Glomerular visceral epithelial cell (primary cell): ENCODE data around the gene LLGL2.
"Not testable (repeated sequence)": the region's sequence is repeated elsewhere in the genome, so short reads cannot be mapped to it uniquely, and the experiment has no call there.

Source experiments
- DNase-seq: peaks from one replicate; pipeline ENCODE4 v3.0.0-alpha.2; 2016; ENCODE audit errors: extremely low spot score

Gene LLGL2

DNA sequence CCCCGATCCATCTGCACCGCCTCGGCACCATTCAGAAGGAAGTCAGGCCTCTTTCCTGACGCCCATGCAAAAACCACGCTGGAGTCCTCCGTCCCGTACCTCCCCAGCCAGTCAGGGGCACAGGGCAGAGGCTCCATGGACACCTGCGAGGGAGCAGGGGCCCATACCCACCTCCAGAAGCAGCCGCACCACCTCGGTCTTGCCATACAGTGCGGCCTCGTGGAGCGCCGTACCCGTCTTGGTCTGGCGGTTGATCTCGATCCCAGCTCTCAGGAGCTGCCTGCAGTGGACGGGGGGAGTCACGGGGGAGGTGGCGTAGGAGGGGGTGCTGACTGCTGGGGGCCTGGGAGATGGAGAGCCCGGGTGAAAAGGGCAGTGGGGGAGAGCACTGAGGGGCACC is 19.4 kb upstream of the LLGL2 start:
- no peak for DNase-seq

DNA sequence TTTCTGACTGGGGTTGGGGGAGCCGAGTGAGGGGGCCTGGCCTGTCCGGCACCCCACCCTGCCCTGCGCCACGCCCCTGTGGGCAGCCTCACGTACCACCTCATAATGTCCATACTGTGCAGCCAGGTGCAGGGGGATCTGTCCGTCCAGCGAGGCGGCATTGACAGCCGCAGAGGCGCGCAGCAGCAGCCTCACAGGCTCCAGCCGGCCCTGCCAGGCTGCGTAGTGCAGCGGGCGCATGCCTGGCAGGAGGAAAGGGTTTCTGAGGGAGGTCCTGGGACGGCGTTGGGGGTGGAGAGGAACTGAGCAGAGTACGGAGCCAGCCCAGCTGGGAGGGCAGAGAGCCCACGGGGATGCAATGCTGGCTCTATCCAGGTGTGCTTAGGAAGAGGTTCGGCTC is 18.6 kb upstream of the LLGL2 start:
- no peak for DNase-seq

DNA sequence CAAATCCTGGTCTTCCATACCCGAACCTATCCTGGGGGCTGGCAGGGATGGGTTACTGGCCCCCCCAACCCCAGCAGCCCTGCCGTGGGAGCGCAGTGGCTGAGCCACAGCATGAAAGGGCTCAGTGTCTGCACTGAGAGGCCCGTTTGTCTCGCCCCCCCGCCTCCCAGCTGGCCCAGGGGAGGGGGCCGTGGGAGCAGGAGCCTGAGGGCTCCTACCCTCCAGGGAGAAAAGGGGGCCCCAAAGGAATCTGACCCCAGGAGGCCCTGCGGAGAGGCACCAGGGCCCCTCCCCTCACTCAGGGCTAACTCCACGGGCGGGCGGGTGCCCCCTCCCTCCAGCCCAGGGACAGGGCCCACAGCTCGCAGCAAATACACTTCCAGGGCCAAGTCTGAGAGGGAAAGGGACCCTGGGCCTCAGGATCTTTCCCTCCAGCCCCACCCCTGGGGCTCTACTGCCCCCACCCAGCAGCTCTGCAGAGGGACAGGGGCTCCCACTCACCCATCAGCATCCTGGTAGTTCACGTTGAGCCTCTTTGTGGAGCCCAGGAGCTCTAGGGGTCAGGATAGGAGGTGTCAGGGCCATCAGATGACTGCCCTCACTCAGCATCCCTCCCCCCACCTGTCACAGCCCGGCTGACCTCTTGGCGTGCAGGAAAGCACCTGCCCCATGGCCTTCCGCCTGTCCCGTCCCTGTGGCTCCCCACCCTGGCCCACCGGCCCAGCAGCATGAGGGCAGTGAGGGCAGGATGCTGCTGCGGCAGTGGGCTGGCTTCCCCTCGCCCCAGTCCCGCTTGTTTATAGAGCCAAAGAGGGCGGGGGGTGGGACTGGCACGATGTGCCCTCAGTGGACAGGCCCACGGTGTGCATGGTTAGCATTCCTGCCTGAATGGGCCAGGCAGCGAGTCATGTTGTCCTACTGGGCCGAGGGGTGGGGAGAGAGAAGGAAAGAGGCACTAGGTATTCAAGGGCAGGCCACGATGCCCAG is 17.5 kb upstream of the LLGL2 start:
- DNase-seq: no peak

DNA sequence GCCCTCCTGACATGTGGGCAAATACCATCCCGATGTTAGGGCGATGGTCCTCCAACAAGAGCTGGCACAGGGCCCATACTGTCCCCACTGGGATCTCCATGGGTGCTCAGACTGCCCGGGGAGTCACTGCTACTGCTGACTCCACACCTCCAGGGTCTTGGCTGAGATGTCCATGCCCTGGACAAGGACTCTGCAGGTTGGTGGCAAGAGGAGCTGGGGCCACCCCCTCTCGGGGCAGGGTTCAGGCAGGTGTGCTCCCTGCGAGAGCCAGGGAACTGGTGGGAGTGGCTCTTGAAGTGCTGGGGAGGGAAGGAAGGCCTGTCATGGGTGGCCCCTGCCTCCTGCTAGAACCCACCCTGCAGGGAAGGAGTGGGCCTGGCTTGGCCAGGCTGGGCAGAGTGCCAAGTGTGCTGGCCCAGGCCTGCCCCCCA is 16.6 kb upstream of the LLGL2 start:
- no peak for DNase-seq

DNA sequence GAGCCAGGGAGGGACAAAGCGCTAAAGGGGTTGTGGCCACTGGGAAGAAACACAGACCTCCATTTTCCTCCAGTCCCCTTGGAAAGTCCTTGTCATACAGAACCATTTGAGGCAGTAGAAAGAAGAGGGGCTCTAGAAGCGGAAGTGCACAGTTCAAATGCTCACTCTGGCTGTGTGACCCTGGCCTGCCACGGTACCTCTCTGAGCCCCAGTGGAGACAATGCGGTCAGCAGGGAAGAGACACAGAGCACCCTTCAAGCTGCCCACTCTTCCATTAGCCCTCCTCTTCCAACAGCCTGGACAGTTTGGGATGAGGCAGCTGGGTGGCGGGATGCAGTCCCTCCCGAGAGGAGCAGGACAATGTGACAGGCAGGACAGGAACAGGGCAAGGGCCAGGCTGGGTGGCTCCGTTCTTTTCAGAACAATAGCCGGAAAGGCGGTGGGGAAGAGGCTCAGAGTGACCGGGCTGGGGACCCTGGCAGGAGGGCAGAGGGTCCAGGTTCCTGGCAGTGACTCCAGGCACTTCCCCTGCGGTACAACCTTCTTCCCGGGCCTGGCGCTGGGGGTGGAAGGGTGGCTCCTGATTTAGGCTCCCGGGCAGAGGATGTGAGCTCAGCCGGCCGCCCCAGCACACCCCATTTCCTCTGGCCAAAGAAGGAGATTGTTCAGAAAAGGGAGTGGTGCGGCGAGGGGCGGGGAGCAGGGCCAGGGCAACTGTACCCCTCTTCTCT is 15.8 kb upstream of the LLGL2 start:
- DNase-seq: no peak

DNA sequence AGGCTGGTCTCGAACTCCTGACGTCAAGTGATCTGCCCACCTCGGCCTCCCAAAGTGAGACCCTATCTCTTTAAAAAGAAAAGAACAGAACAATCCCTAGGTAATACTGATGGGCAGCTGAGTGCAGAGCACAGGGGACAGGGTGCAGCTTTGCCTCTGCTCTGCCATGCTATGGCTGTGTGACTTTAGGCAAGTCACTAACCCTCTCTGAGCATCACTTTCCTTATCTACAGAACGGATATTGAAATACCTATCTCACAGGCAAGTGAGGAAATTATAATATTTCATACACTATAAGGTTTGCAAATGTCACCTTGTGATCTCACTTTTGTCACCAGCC is 14.3 kb upstream of the LLGL2 start:
- DNase-seq: no peak

DNA sequence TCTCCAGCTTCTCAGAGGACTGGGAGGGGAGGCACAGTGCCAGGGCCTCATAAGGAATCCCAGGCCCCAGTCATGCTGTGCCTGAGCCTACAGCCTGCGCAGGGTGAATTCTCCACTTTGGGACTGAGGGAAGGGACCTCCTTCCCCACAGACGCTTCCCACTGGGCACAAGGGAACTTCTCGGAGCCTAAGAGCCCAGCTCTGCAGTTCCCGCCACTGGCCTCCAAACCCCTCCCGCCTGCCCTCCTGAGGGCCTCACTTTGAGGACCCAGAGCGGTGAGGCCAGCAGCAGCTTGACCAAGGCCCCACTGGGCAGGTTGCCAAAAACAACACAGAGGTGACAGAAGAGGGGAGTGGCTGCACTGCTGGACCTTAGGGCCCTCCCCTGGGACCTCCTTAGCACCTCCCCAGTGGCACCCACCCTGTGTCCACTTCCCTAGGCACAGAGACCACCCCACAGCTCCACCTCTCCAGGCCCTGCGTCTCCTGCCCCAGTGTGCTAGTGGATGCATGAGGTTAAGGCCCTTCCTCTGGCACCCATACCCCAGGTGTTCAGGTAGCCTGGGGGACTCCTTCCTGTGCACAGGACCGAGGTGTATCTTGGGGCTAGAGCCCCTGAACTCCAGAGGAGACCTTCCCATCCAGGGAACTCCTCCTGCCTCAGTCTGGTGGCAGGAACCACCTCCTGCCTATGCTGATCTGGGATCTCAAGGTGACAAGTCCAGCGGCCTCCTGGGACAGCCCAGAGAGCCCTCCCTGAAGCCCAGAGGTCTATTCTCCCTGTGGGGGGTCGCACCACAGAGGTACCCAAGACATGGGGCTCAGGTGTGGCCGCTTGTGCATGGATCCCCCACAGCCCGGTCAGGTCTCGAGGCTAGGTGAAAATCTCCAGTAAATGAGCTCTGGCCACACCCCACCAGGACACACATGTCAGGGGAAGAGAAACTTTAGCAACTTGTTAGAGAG is 13.6 kb upstream of the LLGL2 start:
- peak; percentile 67 for DNase-seq

DNA sequence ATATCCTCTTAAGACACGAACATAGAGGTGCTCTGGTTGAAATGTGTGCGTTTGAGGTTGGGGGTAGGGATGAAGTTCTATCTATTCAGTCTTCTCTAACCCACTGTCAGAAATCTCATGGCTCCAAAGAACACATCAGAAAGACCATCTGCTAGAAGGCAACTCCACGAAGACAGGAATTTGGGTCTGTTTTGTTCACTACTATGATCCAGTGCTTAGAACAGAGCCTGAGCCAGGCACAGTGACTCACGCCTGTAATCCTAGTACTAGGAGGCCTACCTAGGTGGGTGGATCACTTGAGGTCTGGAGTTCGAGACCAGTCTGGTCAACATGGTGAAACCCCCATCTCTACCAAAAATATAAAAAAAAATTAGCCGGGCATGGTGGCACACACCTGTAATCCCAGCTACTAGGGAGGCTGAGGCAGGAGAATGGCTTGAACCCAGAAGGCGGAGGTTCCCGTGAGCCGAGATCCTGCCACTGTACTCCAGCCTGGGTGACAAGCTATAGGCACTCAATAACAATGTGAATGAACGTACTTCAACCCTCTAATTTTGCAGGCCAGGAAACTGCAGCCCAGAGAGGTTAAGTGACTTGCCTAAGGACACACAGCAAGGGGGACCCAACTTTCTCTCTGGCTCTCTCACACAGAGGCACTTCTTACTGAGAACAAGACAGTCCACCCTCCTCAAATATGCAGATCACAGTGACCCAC is 12.4 kb upstream of the LLGL2 start:
- no peak for DNase-seq

DNA sequence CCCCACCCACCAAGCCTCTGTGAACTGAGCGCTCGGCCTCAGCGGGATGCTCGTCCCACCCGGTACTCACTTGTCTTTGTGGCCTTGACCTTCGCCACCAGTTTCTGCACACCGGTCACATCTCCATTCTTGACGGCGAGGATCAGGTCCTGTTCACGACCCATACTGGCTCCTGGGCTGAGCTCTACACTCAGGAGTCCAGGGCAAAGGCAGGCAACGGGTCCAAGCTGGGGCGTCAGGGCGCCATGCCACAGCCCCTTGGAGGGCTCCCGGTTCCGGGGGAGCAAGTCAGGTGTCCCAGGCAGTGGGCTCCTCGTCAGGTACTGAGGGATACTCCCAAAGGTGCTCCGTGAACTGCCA is 11.9 kb upstream of the LLGL2 start:
- DNase-seq: no peak

DNA sequence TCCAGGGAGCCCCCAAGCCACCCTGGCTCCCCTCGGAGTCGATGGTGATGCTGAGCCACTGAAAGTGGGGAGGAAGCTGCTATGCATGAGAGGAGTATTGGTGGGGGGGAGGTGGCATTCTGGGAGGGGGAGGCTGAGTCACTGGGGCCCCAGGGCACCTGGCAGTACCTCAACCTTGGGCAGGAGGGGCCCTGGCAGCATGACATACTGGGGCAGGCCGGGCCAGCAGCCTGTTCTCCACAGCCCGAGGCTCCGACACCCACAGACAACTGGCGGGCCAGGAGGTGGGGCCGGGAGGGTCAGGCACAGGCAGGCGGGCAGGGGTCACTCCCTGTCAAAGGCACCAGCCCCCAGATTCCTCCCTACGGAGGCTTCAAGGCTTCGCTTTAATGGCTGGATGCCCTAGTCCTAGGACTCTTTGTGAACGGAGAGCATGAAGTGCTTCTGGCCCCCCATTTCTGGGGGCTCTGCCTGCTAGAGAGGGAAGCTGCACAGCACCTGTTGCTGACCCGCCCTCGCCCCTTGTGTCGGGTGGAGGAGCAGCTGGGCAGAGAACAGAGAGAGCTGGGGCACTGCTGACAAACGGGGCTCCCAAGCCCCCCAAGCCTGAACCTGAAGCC is 11.1 kb upstream of the LLGL2 start:
- peak; percentile 84 for DNase-seq

DNA sequence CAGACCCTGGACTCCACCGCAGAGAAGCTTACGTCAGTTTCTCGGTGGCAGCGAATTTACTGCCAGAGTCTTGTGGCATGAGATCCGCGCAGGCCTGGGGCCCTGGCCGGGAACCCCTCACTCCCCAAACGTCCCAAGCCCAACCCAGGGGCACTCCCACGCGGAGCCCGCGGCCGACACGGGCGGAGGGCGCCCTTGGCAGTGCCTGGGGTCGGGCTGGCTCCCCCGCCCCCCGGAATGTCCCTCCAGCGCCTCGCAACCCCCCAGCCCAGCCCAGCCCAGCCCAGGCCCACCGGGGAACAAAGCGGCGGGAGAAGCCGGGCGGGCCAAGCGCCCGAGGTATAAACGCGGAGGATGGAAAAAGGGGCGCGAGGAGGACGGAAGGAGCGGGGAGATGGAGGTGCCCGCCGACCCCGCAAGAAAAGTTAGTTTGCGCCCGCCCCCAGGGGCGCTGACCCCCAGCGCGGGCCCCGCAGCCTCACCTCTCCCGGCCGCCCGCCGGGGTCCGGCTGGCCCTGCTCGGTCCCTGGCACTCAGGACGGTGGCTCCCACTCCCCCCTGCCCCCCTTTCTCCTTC is 10.5 kb upstream of the LLGL2 start:
- DNase-seq: peak; percentile 31

DNA sequence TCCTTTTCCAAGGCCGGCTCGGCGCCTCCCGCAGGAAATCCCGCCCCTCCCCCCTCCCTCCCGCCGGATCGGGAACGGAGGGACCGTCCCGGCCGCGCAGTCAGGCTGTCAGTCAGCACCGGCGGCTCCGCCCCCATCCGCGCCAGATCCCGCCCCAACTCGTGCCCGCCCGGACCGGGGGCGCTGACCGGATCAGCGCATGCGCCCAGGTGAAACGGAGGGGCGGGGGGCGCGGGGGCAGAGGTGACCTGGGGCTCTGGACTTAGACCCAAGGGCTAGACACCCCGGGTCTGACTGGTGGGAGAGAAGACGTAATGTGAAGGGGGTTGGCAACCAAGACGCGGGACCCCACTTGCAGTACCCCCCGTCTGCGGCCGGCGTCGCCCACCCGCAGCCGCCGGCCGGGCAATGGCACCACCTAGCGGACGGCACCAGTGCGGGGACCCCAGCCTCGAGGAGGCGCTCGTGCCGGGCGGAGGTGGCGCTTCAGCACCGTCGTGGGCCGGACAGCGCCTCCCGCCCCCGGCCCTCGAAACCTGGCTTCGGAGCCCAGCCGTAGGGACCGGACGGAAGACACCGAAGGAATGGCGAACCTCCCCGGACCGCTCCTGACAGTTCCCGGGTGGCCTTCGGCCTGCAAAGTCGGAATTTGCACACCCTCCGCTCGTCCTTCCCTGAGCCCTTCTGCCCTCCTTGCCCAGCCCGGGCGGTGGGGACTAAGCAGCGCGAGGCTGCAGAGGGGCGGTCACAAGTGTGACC is 9.8 kb upstream of the LLGL2 start, which contains the start of gene CASKIN2:
CASKIN2 (minus strand) TSS at position 42 of the 759 bp plus-strand sequence. CDS start 1,733 bp downstream, outside the sequence.
- peak; percentile 95 for DNase-seq

DNA sequence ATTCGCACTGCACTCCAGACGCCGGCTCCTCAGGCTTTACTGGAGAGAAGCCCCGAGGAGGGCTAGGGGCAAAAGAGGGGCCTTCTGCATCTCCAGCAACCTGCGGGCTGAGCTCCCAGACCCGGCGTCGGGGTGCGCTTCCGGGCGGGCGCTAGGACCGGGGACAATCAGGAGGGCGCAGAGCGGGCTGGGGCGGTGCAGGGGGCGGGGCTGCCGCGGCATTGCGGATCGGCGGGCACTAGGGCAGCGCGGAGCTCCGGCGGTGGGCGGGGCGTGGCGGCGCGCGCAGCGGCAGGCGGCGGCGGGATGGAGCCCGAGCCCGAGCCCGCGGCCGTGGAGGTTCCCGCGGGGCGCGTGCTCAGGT is 9.3 kb upstream of the LLGL2 start, which contains the start of gene TSEN54:
TSEN54 (plus strand) TSS at position 274 of the 364 bp plus-strand sequence; CDS start at position 307, 33 bp downstream.
- peak; percentile 91 for DNase-seq

DNA sequence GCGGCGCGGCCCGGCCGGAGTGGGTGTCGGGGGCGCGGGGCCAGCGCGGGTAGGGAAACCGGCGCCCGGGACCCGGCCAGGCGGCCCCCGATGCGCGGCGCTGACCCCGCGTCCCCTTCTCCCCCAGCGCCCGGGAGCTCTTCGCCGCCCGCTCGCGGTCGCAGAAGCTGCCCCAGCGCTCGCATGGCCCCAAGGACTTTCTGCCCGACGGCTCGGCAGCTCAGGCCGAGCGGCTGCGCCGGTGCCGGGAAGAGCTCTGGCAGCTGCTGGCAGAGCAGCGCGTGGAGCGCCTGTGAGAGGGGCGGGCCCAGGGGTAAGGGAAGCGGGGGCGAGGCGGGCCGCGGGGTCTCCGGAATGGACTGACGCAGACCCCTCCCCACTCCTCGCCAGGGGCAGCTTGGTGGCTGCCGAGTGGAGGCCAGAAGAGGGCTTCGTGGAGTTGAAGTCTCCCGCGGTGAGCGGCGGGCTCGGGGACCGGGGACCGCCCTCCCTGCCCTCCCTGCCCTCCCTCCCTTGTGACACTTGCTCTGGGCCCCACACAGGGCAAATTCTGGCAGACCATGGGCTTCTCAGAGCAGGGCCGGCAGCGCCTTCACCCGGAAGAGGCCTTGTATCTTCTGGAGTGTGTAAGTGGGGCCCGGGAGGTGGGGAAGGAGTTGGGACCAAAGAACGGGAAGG is 8.7 kb upstream of the LLGL2 start:
- peak; percentile 53 for DNase-seq

DNA sequence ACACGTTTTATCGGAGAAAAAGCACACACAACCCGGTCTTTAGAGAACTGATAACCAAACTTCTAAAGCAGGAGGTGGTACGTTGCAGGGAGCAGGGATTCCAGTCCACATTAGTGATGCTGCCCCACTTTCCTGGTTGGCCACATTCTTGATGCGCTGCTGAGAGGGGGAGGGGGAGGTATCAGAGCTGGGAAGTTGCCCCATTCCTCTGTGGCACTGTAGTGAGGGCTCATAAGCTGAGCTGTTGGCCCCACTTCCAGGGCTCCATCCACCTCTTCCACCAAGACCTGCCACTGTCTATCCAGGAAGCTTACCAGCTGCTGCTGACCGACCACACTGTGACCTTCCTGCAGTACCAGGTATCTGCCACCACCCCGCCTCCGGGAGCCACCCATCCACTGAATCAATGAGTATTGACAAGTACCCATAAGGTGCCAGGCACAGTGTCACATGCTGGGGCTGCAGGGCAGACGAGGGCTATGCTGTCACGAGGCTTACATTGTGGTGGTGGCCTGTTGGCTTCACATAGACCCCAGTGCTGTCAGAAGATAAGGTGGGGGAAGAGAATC is 8.1 kb upstream of the LLGL2 start:
- no peak for DNase-seq

DNA sequence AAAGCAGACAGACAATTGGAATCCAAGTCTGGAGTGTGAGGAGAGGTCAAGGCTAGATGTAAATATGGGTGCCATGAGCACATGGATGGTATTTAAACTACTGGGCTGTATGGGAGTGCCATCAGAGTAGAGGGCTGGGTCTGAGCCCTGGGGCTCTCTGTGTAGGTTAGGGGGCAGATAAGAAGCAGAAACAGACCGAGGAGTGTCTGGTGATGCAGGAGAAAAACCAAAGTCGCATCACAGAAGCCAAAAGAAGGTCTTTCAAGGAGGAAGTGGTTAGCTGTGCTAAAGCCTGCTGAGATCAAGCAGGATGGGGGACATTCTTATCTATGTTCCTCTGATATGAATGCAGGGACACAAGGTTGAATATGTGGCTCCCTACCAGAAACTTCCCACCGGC is 7.3 kb upstream of the LLGL2 start:
- DNase-seq: no peak

DNA sequence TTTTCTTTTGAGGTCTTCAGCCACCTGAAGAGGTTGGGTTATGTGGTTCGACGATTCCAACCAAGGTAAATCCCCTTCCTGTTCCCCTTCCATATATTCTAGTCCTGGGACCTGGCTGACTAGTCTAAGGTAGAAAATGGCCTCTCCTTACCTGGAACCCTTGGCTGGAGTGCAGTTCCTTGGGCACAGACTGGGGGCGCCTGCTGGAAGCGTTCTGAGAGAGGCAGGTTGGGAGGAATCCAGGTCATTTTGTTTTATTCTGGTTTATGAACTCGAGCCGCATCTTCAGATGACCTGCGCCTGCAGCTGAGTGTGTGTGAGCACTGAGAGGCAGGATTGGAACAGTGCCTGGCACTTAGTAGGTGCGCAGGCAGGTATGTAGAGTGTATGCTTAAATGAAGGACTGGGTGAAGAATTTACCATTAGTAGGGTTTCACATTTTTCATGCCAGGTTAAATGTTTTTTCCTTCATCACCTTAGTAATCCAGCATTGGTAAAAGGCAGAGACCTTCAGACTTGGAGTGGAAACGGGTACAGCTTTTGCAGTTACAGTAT is 6.4 kb upstream of the LLGL2 start:
- DNase-seq: no peak

DNA sequence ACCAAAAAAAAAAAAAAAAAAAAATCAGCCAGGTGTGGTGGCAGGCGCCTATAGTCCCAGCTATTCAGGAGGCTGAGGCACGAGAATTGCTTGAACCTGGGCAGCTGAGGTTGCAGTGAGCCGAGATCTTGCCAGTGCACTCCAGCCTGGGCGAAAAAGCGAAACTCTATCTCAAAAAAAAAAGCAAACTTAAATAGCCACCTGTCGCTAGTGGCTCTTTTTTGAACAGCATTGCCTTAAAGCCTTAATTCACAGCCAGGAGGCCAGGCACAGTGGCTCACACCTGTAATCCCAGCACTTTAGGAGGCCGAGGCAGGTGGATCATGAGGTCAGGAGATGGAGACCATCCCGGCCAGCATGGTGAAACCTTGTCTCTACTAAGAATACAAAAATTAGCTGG is 5.1 kb upstream of the LLGL2 start:
- not testable (repeated sequence) for DNase-seq
